Stimulated activated CD4-positive, alpha-beta T cell treated with anti-CD3 and anti-CD28 coated beads, Interleukin-2, amount 100 ng/mL, for 24 hours (primary cell): ENCODE results near the gene ACACB.

Experiments
- DNase-seq, 2 donors: peaks; one replicate each; pipeline ENCODE4 v3.0.0-alpha.2; 2020

Gene ACACB

GRCh38 chr12:109221277-109221931 is 105.0 kb downstream of the ACACB start:
- DNase-seq: no peak

DNA sequence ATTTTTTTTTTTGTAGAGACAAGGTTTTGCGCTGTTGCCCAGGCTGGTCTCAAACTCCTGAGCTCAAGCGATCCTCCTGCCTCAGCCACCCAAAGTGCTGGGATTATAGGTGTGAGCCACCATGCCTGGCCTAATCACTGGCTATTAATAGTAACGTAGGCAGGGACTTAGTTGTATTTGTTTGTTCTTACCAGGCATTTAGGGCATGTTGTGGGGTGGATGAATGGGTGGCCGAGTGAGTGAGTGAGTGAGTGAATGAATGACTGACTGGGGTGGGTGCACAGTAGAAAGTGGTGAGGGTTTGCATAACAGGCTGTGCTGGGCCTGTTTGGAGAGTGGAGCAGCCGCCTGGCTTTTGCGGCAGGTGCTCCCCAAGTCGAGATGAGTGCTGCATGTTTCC is 105.7 kb downstream of the ACACB start:
- no peak for DNase-seq

GRCh38 chr12:109222496-109222895 is 106.1 kb downstream of the ACACB start:
- DNase-seq: no peak

DNA sequence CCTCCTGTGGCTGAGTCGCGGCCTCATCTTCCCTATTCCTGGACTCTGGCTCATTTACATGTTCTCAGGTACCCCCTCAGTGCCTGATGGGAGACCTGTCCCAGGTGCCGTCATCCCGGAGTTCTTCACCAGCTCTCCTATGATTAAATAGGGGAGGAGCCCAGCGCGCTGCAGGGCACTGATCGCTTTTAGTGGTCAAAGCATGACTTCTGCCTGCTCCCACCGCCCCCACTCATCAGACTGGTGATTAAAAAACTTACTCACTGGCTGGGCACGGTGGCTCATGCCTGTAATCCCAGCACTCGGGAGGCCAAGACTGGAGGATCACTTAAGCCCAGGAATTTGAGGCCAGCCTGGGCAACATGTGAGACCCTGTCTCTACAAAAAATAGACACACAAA is 106.8 kb downstream of the ACACB start:
- no peak for DNase-seq

- DNase-seq: no peak
These were observed 107.5 kb downstream of the ACACB start for GRCh38 chr12:109223868-109224267.

- DNase-seq: no peak
These were observed 112.3 kb downstream of the ACACB start for GRCh38 chr12:109228664-109229063.

GRCh38 chr12:109230193-109230592 is 113.8 kb downstream of the ACACB start:
- DNase-seq: no peak

- DNase-seq: no peak
These were observed 116.3 kb downstream of the ACACB start for GRCh38 chr12:109232731-109233130.

DNA sequence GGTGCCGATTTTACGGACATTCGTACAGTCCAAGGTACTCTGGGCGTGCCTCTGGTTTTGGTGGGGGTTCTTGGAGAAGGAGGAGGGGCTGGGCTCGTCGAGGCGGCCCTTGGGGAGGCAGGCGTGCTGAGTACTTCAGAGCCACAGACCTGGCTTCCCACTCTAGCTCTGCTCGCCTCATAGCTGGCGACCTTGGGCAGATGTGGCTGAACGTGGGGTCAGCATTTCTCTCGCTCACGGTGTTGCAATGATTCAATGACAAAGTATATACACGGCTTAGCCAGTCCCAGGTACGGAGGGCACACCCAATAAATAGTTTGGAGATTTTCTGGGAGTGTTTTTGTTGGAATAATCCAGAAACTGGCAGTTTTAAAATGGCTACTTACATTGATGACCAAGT is 117.6 kb downstream of the ACACB start:
- no peak for DNase-seq

- DNase-seq: no peak
These were observed 119.9 kb downstream of the ACACB start for GRCh38 chr12:109236257-109236656.

DNA sequence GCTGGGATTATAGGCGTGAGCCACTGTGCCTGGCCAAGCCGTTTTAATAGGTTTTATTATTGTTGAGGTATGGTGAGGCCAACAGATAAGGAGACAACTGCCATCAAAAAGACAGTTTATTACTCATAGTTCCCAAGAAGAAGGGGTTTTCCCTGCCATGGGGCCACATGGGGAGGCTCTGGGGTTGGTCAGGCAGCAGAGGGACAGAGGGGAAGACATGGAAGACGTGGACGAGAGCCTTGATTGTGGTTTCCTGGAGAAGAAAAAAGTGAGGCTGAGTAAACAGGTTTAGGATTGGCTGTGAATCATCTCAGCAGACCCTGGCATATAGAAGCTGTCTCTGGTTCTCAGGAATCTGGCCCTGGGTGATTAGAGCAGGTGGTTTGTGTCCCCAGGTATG is 122.8 kb downstream of the ACACB start:
- DNase-seq: no peak

DNA sequence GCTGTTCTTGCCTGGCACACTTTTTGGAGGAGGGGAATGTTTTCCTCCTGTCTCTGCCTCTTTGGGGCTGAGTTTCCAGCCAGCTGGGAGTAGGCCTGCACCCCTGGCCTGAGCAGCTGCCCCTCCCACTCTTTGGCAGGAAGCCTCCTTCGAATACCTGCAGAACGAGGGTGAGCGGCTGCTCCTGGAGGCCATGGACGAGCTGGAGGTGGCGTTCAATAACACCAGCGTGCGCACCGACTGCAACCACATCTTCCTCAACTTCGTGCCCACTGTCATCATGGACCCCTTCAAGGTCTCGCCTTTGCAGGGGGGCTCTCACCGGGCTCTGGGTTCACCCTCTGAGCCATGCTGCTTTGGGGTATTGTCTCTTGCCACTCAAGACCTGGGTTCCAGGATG is 123.3 kb downstream of the ACACB start:
- no peak for DNase-seq

DNA sequence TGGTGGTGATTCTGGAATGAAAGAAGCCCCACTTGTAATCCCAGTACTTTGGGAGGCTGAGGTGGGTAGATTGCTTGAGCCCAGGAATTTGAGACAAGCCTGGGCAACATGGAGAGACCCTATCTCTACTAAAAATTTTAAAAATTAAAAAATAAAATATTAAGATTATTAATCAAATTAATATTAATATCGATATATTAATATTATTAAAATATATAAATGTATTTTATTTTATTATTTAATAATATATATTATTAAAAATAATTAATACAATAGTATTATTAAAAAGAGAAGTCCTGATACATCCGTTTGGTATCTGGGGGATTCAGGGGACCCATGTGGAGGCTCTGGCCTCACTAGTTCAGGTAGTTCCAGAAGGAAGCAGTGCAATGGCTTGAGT is 124.0 kb downstream of the ACACB start:
- no peak for DNase-seq

- no peak for DNase-seq
These were observed 125.5 kb downstream of the ACACB start for GRCh38 chr12:109241936-109242335.

DNA sequence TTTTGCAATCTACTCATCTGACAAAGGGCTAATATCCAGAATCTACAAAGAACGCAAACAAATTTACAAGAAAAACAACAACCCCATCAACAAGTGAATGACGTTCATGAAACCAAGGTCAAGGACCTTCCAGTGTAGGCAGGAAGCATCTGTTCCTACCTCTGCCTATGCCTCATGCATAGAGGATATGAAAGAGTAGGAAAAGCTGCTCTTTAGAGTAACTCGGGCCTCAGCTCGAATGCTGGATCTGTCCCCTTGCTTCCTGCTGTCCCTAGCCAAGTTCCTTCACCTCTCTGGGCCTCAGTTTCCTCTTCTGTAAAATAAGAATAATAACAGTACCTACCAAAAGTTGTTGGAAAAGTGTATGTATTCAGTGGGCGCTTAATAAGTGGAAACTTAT is 127.7 kb downstream of the ACACB start:
- DNase-seq: no peak

DNA sequence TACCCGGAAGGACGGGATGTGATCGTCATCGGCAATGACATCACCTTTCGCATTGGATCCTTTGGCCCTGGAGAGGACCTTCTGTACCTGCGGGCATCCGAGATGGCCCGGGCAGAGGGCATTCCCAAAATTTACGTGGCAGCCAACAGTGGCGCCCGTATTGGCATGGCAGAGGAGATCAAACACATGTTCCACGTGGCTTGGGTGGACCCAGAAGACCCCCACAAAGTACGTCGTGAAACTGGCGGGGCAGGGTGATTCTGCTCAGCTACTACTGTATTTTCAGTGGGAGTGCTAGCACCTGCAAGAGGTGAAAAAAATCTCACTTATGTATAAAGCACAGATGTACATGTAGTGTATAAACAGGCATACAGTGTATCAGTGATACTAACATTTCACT is 129.8 kb downstream of the ACACB start:
- DNase-seq: no peak

- DNase-seq: no peak
These were observed 131.7 kb downstream of the ACACB start for GRCh38 chr12:109247831-109248654.

- DNase-seq: no peak
These were observed 134.1 kb downstream of the ACACB start for GRCh38 chr12:109250523-109250922.

DNA sequence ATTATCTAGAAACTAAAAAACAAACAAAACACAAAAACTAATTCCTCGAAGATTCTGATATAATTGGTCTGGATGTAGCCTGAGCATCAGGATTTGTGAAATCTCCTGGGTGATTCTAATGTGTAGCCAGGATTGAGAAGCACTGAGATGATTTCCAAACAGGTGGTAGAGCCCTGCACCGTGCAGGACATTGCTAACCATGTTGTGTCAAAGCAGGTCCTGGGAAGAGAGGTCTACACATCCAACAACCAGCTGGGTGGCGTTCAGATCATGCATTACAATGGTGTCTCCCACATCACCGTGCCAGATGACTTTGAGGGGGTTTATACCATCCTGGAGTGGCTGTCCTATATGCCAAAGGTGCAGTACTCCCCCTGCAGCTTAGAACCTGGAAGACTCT is 136.4 kb downstream of the ACACB start:
- no peak for DNase-seq

DNA sequence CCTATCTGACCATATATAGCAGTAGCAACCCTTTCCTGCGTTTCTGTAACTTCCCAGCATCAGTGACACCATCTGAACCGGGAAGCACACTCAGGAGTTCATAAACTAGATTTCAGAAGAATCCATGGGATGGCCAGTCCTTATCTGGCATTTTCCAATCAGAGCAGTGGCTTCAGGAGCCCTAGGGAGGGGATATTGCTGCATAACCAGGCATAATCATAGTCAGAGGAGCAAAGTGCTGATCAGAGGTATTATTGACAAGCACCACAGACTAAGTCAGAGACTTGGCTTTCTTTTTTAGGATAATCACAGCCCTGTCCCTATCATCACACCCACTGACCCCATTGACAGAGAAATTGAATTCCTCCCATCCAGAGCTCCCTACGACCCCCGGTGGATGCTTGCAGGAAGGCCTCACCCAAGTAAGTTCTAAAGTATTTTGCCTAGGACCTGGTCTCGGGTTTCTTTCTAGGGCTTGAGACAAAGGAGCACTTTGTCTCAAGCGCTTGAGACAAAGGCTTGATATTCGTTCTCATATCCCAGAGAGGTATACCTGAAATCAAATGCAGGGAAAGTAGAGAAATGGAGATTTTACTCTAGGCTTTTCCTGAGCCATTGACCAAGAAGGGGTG is 137.6 kb downstream of the ACACB start:
- DNase-seq: no peak

DNA sequence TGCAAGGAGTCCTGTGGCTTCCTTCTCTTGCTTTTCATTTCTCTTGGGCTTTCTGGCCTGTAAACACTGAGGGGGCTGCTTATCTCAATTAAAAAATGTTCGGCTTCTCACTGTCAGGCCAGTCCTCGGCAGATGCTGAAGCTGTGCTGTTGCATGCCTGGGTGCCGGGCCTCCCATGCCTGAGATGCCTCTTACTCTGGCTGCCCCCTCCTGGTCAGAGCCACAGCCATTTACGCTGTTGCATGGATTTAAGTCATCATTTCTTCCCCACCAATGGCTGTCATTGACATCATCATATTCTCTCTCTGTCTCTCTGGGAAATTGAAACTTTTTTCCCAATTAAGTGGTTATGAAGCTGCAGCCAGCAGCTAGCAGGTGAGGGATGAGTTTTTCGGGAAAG is 139.0 kb downstream of the ACACB start:
- no peak for DNase-seq

- DNase-seq: no peak
These were observed 139.6 kb downstream of the ACACB start for GRCh38 chr12:109256011-109256410.

DNA sequence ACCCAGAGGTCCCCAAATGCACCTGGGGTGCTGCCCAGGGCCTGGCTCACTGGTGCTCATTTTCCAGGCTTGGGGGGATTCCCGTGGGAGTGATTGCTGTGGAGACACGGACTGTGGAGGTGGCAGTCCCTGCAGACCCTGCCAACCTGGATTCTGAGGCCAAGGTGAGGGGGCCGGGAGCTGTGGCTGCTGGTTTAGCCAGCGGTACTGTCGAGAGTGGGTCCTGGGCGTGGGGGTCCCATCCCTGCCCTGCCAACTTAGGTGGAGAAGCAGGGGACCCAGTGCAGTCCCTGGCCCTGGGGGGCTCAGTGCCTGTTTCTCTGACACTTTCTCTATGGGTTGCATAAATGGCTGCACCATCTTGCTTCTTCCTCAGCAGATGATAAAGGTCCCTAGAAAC is 141.8 kb downstream of the ACACB start:
- no peak for DNase-seq
